ENCODE measurements around the gene LAMA2. TPM values are rescaled to one million over a fixed set of nuclear protein-coding genes. Genes with fewer than 3 reads are reported as not detected.

LAMA2 gene
- total and polyA plus RNA-seq, 2 of the 13 experiments (the other 11 are each of a cell fraction or from before 2014, with no cell fraction given), result 0.11 to 0.28 TPM

- ChIA-PET POLR2A (no interaction called here), CTCF (ENCODE audit: low intra/inter-chr PET ratio, low total read pairs) (no interaction called here)
- TF ChIP-seq RFXAP (CRISPR knock-in tag; IDR thresholded peaks at IDR 0.05; ENCODE audit: borderline replicate concordance) (no peak), ZNF562 (CRISPR knock-in tag; IDR thresholded peaks at IDR 0.05; ENCODE audit: borderline replicate concordance) (no peak), PAWR (CRISPR knock-in tag; IDR thresholded peaks at IDR 0.05; ENCODE audit: borderline replicate concordance) (no peak), KDM1A (CRISPR knock-in tag; IDR thresholded peaks at IDR 0.05) (no peak), HMGXB4 (CRISPR knock-in tag; IDR thresholded peaks at IDR 0.05; ENCODE audit: borderline replicate concordance in 1 of 2, low read depth in 1 of 2) (no peak), RBM39 (IDR thresholded peaks at IDR 0.05; ENCODE audit: low read depth, low read length, poor library complexity, severe bottlenecking) (no peak), ZNF549 (CRISPR knock-in tag; IDR thresholded peaks at IDR 0.05) (no peak), ZFP90 (CRISPR knock-in tag; IDR thresholded peaks at IDR 0.05; ENCODE audit: borderline replicate concordance) (no peak)
- Histone ChIP-seq H3K9ac (ENCODE audit: insufficient read depth, low read depth, low read length) (no peak overlapping the region), H3K9me3 (ENCODE audit: low read length) (no peaks in the 10 kb centered on the region), H4K20me1 (ENCODE audit: insufficient read depth, low read length) (no peaks in the 10 kb centered on the region), H3K36me3 (replicated peaks in 1 of 2; ENCODE audit: control insufficient read depth in 1 of 2, insufficient read depth in 2 of 2, low read length in 2 of 2) (no peaks in the 10 kb centered on the region), H3K4me1 (ENCODE audit: insufficient read depth, low read length) (peaks cover 6% of the 10 kb centered on the region), H3K27ac (ENCODE audit: extremely low read length, insufficient read depth, low read length) (no peak overlapping the region), H3K4me3 (replicated peaks in 1 of 3; ENCODE audit: insufficient read depth in 1 of 3, low read depth in 2 of 3, low read length in 3 of 3) (no peak overlapping the region), H3K79me2 (ENCODE audit: insufficient read depth, low read length) (no peaks in the 10 kb centered on the region), H3K4me2 (ENCODE audit: low read depth, low read length) (no peak overlapping the region), H2AFZ (ENCODE audit: low read length) (no peak overlapping the region), H3K27me3 (ENCODE audit: control insufficient read depth in 1 of 2, insufficient read depth in 2 of 2, low read length in 2 of 2) (no peaks in the 10 kb centered on the region)
- intact Hi-C loops (cut with micrococcal nuclease; ENCODE audit: unreplicated experiment) (no loop called here), in situ Hi-C loops (cut with HindIII; ENCODE audit: extremely low pct_ligation_motif_present, low pct_unique_long_range_greater_than_20kb) (no loop called here)
- DNase-seq (ENCODE audit: low spot score) (no peak), ATAC-seq (no peak), FAIRE-seq (no peak)
- 10% methylated on average over 3 of the region's 3 CpGs for WGBS (ENCODE audit: low lambda C conversion rate)
- BruUV-seq (replicated peaks), result no TSS peak
These were observed 590.6 kb downstream of the LAMA2 start for GRCh38 chr6:129473546-129473945.

Measured in HepG2 (cell line).